ENCODE results near the gene ZNF23.

The ZNF23 gene

GRCh38 chr16:71479420-71479819, 17.4 kb upstream of the ZNF23 start:
- Histone ChIP-seq H2AK5ac (ENCODE audit: low read depth, low read length) (no peak overlapping the region), H3K9me3 (replicated peaks in 1 of 2; ENCODE audit: control insufficient read depth in 2 of 2, insufficient read depth in 1 of 2, low read depth in 1 of 2, low read length in 2 of 2) (no peaks in the 10 kb centered on the region), H2BK12ac (ENCODE audit: low read length) (no peak overlapping the region), H2BK120ac (ENCODE audit: low read depth, low read length) (no peak overlapping the region), H3K23ac (ENCODE audit: low read depth, low read length, poor library complexity) (no peak overlapping the region), H3K27ac (replicated peaks; ENCODE audit: low read length) (no peak overlapping the region), H3K4me3 (ENCODE audit: low read length in 2 of 2) (no peak overlapping the region), H4K8ac (ENCODE audit: low read depth, low read length) (no peak overlapping the region), H3K79me1 (ENCODE audit: low read depth, low read length) (no peaks in the 10 kb centered on the region), H2BK15ac (ENCODE audit: low read length) (no peak overlapping the region), H4K91ac (ENCODE audit: low read depth, low read length, poor library complexity) (no peak overlapping the region), H3K27me3 (ENCODE audit: control insufficient read depth in 3 of 3, insufficient read depth in 3 of 3, low read depth in 1 of 3, low read length in 3 of 3) (no peaks in the 10 kb centered on the region), H3K14ac (ENCODE audit: low read length) (no peak overlapping the region), H3K36me3 (replicated peaks in 1 of 2; ENCODE audit: control insufficient read depth in 2 of 2, insufficient read depth in 2 of 2, low read length in 2 of 2) (peaks cover 6 to 49% of the 10 kb centered on the region in 2 donors), H3K18ac (ENCODE audit: low read length) (no peak overlapping the region), H2BK5ac (ENCODE audit: low read length) (no peak overlapping the region), H3K4me2 (ENCODE audit: insufficient read depth, low read length, poor library complexity, severe bottlenecking) (no peak overlapping the region), H2AFZ (ENCODE audit: low read length) (no peak overlapping the region), H3K9ac (ENCODE audit: low read depth, low read length, poor library complexity) (no peak overlapping the region), H3K4me1 (ENCODE audit: control insufficient read depth in 2 of 2, insufficient read depth in 1 of 2, low read depth in 1 of 2, low read length in 2 of 2) (peaks cover 0 to 1% of the 10 kb centered on the region in 2 donors), H3K4ac (ENCODE audit: low read length) (no peak overlapping the region)
- WGBS, 2 donors (ENCODE audit: extremely low coverage in 2 of 2, insufficient read length in 2 of 2, insufficient replicate concordance in 1 of 2) = no CpG with 5 or more reads among the region's 3 CpGs
- no peak for DNase-seq (ENCODE audit: low spot score)

- no peak overlapping the region for H3K23ac ChIP-seq (ENCODE audit: low read depth, low read length, poor library complexity)
- H2BK12ac ChIP-seq (ENCODE audit: low read length) = no peak overlapping the region
- H2BK120ac ChIP-seq (ENCODE audit: low read depth, low read length) = no peak overlapping the region
- no peak overlapping the region for H2AFZ ChIP-seq (ENCODE audit: low read length)
- DNase-seq (ENCODE audit: low spot score) = no peak
- H3K4ac ChIP-seq (ENCODE audit: low read length) = no peak overlapping the region
- no peaks in the 10 kb centered on the region for H3K4me1 ChIP-seq (ENCODE audit: control insufficient read depth in 2 of 2, insufficient read depth in 1 of 2, low read depth in 1 of 2, low read length in 2 of 2)
- H3K27me3 ChIP-seq (ENCODE audit: control insufficient read depth in 3 of 3, insufficient read depth in 3 of 3, low read depth in 1 of 3, low read length in 3 of 3) = no peaks in the 10 kb centered on the region
- no peak overlapping the region for H3K9ac ChIP-seq (ENCODE audit: low read depth, low read length, poor library complexity)
- peaks cover 6 to 57% of the 10 kb centered on the region in 2 donors for H3K36me3 ChIP-seq (replicated peaks in 1 of 2; ENCODE audit: control insufficient read depth in 2 of 2, insufficient read depth in 2 of 2, low read length in 2 of 2)
- no peak overlapping the region for H3K27ac ChIP-seq (replicated peaks; ENCODE audit: low read length)
- no peak overlapping the region for H2BK15ac ChIP-seq (ENCODE audit: low read length)
- no peak overlapping the region for H3K4me2 ChIP-seq (ENCODE audit: insufficient read depth, low read length, poor library complexity, severe bottlenecking)
- no peaks in the 10 kb centered on the region for H3K79me1 ChIP-seq (ENCODE audit: low read depth, low read length)
- no peak overlapping the region for H3K14ac ChIP-seq (ENCODE audit: low read length)
- no peak overlapping the region for H2BK5ac ChIP-seq (ENCODE audit: low read length)
- no peak overlapping the region for H3K4me3 ChIP-seq (ENCODE audit: low read length in 2 of 2)
- H4K91ac ChIP-seq (ENCODE audit: low read depth, low read length, poor library complexity) = no peak overlapping the region
- H4K8ac ChIP-seq (ENCODE audit: low read depth, low read length) = no peak overlapping the region
- H2AK5ac ChIP-seq (ENCODE audit: low read depth, low read length) = no peak overlapping the region
- no peaks in the 10 kb centered on the region for H3K9me3 ChIP-seq (replicated peaks in 1 of 2; ENCODE audit: control insufficient read depth in 2 of 2, insufficient read depth in 1 of 2, low read depth in 1 of 2, low read length in 2 of 2)
- WGBS, 2 donors (ENCODE audit: extremely low coverage in 2 of 2, insufficient read length in 2 of 2, insufficient replicate concordance in 1 of 2) = no CpG with 5 or more reads among the region's 4 CpGs
- H3K18ac ChIP-seq (ENCODE audit: low read length) = no peak overlapping the region
Observed at GRCh38 chr16:71476457-71477124, 14.5 kb upstream of the ZNF23 start.

- no peak overlapping the region for H3K23ac ChIP-seq (ENCODE audit: low read depth, low read length, poor library complexity)
- H4K91ac ChIP-seq (ENCODE audit: low read depth, low read length, poor library complexity) = no peak overlapping the region
- no peak overlapping the region for H2AFZ ChIP-seq (ENCODE audit: low read length)
- no peak overlapping the region for H3K27ac ChIP-seq (replicated peaks; ENCODE audit: low read length)
- no peak overlapping the region for H2AK5ac ChIP-seq (ENCODE audit: low read depth, low read length)
- H3K18ac ChIP-seq (ENCODE audit: low read length) = no peak overlapping the region
- H3K4ac ChIP-seq (ENCODE audit: low read length) = no peak overlapping the region
- no peak overlapping the region for H4K8ac ChIP-seq (ENCODE audit: low read depth, low read length)
- no CpG with 5 or more reads among the region's 3 CpGs for WGBS, 2 donors (ENCODE audit: extremely low coverage in 2 of 2, insufficient read length in 2 of 2, insufficient replicate concordance in 1 of 2)
- H2BK5ac ChIP-seq (ENCODE audit: low read length) = no peak overlapping the region
- H3K14ac ChIP-seq (ENCODE audit: low read length) = no peak overlapping the region
- no peaks in the 10 kb centered on the region for H3K27me3 ChIP-seq (ENCODE audit: control insufficient read depth in 3 of 3, insufficient read depth in 3 of 3, low read depth in 1 of 3, low read length in 3 of 3)
- no peak overlapping the region for H2BK15ac ChIP-seq (ENCODE audit: low read length)
- H2BK120ac ChIP-seq (ENCODE audit: low read depth, low read length) = no peak overlapping the region
- H3K4me1 ChIP-seq (ENCODE audit: control insufficient read depth in 2 of 2, insufficient read depth in 1 of 2, low read depth in 1 of 2, low read length in 2 of 2) = no peaks in the 10 kb centered on the region
- H2BK12ac ChIP-seq (ENCODE audit: low read length) = no peak overlapping the region
- no peak overlapping the region for H3K4me3 ChIP-seq (ENCODE audit: low read length in 2 of 2)
- no peak for DNase-seq (ENCODE audit: low spot score)
- no peaks in the 10 kb centered on the region for H3K9me3 ChIP-seq (replicated peaks in 1 of 2; ENCODE audit: control insufficient read depth in 2 of 2, insufficient read depth in 1 of 2, low read depth in 1 of 2, low read length in 2 of 2)
- no peak overlapping the region for H3K4me2 ChIP-seq (ENCODE audit: insufficient read depth, low read length, poor library complexity, severe bottlenecking)
- H3K79me1 ChIP-seq (ENCODE audit: low read depth, low read length) = no peaks in the 10 kb centered on the region
- H3K9ac ChIP-seq (ENCODE audit: low read depth, low read length, poor library complexity) = no peak overlapping the region
- peaks cover 6 to 57% of the 10 kb centered on the region in 2 donors for H3K36me3 ChIP-seq (replicated peaks in 1 of 2; ENCODE audit: control insufficient read depth in 2 of 2, insufficient read depth in 2 of 2, low read length in 2 of 2)
Observed at GRCh38 chr16:71474864-71475263, 12.8 kb upstream of the ZNF23 start.

GRCh38 chr16:71473891-71474290, 11.8 kb upstream of the ZNF23 start:
- no peak overlapping the region for H2AK5ac ChIP-seq (ENCODE audit: low read depth, low read length)
- H3K4me3 ChIP-seq (ENCODE audit: low read length in 2 of 2) = no peak overlapping the region
- H3K79me1 ChIP-seq (ENCODE audit: low read depth, low read length) = no peaks in the 10 kb centered on the region
- H4K91ac ChIP-seq (ENCODE audit: low read depth, low read length, poor library complexity) = no peak overlapping the region
- H3K9ac ChIP-seq (ENCODE audit: low read depth, low read length, poor library complexity) = no peak overlapping the region
- H3K4me1 ChIP-seq (ENCODE audit: control insufficient read depth in 2 of 2, insufficient read depth in 1 of 2, low read depth in 1 of 2, low read length in 2 of 2) = no peaks in the 10 kb centered on the region
- no peak overlapping the region for H2BK120ac ChIP-seq (ENCODE audit: low read depth, low read length)
- no peak overlapping the region for H2BK5ac ChIP-seq (ENCODE audit: low read length)
- no peak overlapping the region for H4K8ac ChIP-seq (ENCODE audit: low read depth, low read length)
- H3K9me3 ChIP-seq (replicated peaks in 1 of 2; ENCODE audit: control insufficient read depth in 2 of 2, insufficient read depth in 1 of 2, low read depth in 1 of 2, low read length in 2 of 2) = no peaks in the 10 kb centered on the region
- no peaks in the 10 kb centered on the region for H3K27me3 ChIP-seq (ENCODE audit: control insufficient read depth in 3 of 3, insufficient read depth in 3 of 3, low read depth in 1 of 3, low read length in 3 of 3)
- H3K4ac ChIP-seq (ENCODE audit: low read length) = no peak overlapping the region
- no peak overlapping the region for H3K27ac ChIP-seq (replicated peaks; ENCODE audit: low read length)
- no peak overlapping the region for H2AFZ ChIP-seq (ENCODE audit: low read length)
- peaks cover 6 to 53% of the 10 kb centered on the region in 2 donors for H3K36me3 ChIP-seq (replicated peaks in 1 of 2; ENCODE audit: control insufficient read depth in 2 of 2, insufficient read depth in 2 of 2, low read length in 2 of 2)
- no peak overlapping the region for H3K23ac ChIP-seq (ENCODE audit: low read depth, low read length, poor library complexity)
- H3K14ac ChIP-seq (ENCODE audit: low read length) = no peak overlapping the region
- H3K18ac ChIP-seq (ENCODE audit: low read length) = no peak overlapping the region
- no peak for DNase-seq (ENCODE audit: low spot score)
- H2BK15ac ChIP-seq (ENCODE audit: low read length) = no peak overlapping the region
- H3K4me2 ChIP-seq (ENCODE audit: insufficient read depth, low read length, poor library complexity, severe bottlenecking) = no peak overlapping the region
- no peak overlapping the region for H2BK12ac ChIP-seq (ENCODE audit: low read length)
- WGBS, 2 donors (ENCODE audit: extremely low coverage in 2 of 2, insufficient read length in 2 of 2, insufficient replicate concordance in 1 of 2) = no CpG with 5 or more reads among the region's 5 CpGs

Measured in neuronal stem cell (in vitro differentiated cells).